ENCODE data around the gene VPS11.
A peak's percentile ranks its signal among the peaks of the same experiment; 100 is the strongest.

Gene VPS11

DNA sequence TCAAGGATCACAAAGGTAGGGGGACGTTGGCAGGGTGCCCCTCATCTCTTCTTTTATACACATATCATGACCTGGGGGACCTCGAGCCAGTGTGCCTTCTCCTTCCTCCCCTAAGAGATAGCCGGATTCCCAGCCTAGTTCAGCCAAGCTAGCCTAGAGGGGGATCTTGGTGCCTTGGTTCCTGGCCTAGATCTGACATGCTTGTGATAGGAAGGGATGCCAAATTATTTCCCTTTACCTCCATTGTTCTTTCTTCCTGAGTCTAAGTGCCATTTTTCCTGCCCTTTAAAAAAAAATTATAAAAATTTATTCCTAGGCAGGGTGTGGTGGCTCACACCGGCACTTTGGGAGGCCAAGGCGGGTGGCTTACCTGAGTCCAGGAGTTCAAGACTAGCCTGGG is 46.7 kb downstream of the VPS11 start:
- H3K4me3 Mint-ChIP-seq = no peak overlapping the region

DNA sequence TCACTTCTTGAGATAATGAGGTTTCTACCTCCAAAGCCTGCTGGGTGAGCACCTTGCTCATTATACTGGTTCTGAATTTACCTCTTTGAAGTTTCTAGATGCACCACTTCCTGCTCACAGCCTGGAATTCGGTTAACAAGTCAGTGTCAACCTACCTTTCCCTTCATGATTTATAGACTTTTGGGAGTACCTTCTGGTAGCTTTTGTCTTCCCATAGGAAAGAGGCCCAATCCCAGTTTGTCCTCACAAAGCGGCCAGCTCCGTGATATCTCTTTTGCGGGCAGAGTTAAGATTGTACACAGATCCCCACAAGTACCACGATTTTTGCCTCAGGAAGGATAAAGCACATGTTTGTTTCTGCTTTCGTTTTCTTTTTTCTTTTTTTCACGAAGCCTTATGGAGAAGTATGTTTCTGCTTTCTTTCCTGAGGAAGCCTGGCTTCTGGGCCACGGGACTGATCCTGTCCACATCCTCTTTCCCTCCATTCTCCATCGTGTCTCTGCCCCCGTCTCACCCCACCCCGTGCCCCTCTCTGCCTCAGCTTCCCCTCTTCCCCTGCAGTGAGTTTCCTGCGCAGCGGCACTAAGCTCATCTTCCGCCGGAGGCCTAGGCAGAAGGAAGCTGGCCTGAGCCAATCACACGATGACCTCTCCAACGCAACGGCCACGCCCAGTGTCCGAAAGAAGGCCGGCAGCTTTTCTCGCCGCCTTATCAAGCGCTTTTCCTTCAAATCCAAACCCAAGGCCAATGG is 48.0 kb downstream of the VPS11 start:
- Mint-ChIP-seq H3K27ac (peak overlapping the region; percentile 96), H3K27me3 (no peaks in the 10 kb centered on the region), H3K4me1 (peaks cover 52% of the 10 kb centered on the region), H3K36me3 (peaks cover 16% of the 10 kb centered on the region), H3K4me3 (peak overlapping the region; percentile 84), H3K9me3 (no peaks in the 10 kb centered on the region)

More for the DNA sequence above, 46.7 kb downstream of the VPS11 start:
- H3K27me3 Mint-ChIP-seq = no peaks in the 10 kb centered on the region
- H3K27ac Mint-ChIP-seq = no peak overlapping the region
- H3K4me1 Mint-ChIP-seq = peaks cover 55% of the 10 kb centered on the region
- peaks cover 16% of the 10 kb centered on the region for H3K36me3 Mint-ChIP-seq
- no peaks in the 10 kb centered on the region for H3K9me3 Mint-ChIP-seq

DNA sequence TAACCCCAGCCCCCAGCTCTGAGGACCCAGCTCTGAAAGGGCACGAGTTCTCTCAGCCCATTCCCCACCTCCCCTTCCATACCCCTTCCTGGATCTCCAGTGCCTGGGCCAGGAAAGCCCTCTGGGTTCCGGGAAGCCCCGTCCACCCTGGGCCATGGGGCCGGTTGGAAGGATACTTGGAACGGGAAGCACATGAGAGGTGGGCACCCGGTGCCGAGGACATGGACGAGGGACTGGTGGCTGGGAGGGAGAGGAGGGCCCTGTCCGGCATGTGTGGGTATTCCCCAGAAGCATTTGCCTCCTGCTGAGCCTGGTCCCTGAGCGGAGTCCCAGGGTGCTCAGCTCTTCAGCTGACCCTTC is 48.6 kb downstream of the VPS11 start:
- peaks cover 16% of the 10 kb centered on the region for H3K36me3 Mint-ChIP-seq
- H3K9me3 Mint-ChIP-seq = no peaks in the 10 kb centered on the region
- H3K4me3 Mint-ChIP-seq = peak overlapping the region; percentile 84
- H3K27ac Mint-ChIP-seq = peak overlapping the region; percentile 96
- no peaks in the 10 kb centered on the region for H3K27me3 Mint-ChIP-seq
- peaks cover 58% of the 10 kb centered on the region for H3K4me1 Mint-ChIP-seq

DNA sequence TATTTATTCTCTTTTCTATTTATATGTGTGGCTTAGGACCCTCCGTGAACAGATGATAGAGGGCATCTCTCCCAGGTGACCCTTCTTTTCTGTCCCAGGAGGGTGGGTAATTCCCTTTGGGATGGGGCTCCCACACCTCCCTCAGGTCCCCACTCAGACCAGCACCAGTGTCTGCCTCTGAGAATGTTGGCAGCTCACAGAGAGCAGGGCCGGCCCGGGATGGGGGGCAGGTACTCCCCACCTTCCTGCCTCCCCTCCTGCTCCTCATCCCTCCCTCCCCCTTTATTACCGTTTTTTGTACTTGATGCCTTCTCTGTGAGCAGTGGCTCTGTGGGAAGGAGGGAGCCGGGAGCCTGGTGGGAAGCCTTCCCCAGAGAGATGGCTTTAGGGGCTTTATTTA is 49.0 kb downstream of the VPS11 start:
- H3K27ac Mint-ChIP-seq = peak overlapping the region; percentile 41
- H3K4me3 Mint-ChIP-seq = peak overlapping the region; percentile 2
- no peaks in the 10 kb centered on the region for H3K9me3 Mint-ChIP-seq
- peaks cover 12% of the 10 kb centered on the region for H3K36me3 Mint-ChIP-seq
- no peaks in the 10 kb centered on the region for H3K27me3 Mint-ChIP-seq
- H3K4me1 Mint-ChIP-seq = peaks cover 57% of the 10 kb centered on the region

DNA sequence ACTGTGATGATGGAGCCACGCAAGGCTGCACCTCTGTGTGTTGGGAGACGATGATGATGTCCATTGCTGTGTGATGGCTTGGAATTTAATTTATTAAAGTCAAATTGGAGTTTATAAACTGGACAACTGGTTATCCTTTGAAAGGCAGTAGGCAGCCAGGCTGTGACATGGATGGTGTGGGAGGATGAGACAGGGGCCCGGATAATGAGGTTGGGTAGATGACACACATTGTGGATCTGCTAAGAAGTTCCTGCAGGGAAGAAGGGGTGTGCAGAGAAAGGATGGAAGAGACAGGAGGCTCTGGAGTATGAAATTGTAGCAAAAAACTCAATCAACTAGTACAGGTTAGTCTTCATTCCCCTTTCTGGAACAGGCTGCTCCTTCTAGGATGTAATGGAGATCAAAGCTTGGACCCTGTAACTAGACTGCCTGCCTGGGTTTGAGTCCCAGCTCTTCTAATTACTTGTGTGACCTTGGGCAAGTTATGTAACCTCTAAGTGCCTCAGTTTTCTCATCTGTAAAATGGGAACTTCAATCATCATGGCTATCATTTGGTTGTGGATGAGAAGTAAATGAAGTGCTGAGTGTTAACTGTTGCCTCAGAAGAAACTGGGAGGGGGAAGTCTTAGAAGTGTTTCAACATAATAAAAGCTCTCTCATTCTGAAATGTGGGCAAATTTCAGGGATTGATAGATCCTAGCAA is 49.5 kb downstream of the VPS11 start:
- Mint-ChIP-seq H3K4me1 (peaks cover 57% of the 10 kb centered on the region), H3K9me3 (no peaks in the 10 kb centered on the region), H3K4me3 (peak overlapping the region; percentile 39), H3K36me3 (peaks cover 9% of the 10 kb centered on the region), H3K27me3 (no peaks in the 10 kb centered on the region), H3K27ac (peak overlapping the region; percentile 41)

DNA sequence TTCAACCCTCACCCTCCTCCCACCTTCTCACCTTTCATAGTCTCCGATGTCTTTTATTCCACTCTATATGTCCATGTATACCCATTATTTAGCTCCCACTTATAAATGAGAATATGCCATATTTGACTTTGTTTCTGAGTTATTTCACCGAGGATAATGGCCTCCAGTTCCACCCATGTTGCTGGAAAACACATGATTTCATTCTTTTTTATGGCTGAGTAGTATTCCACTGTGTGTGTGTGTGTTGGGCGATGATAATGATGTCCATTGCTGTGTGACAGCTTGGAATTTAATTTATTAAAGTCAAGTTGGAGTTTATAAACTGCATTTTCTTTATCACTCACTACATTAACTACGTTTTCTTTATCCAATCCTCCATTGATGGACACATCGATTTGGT is 50.6 kb downstream of the VPS11 start:
- Mint-ChIP-seq H3K9me3 (no peaks in the 10 kb centered on the region), H3K4me1 (peaks cover 64% of the 10 kb centered on the region), H3K4me3 (no peak overlapping the region), H3K27me3 (no peaks in the 10 kb centered on the region), H3K27ac (no peak overlapping the region), H3K36me3 (peaks cover 10% of the 10 kb centered on the region)

DNA sequence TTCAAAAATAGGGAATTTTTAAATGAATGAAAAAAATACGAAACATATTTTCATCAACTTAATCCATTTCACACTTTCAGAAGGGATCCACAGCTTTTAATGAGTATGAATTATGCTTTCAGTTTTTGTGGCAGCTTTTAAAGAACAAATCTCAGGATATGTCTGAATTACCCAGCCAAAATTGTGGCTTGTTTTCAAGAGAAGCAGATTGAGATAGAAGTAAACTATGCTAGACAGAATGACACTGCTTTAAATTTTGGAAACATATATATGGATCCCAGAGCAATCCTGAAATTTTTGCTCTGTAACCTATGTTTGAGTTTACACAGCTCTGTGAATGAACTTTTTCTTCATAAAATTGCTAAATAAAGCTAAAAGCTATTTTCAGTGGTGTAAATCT is 51.3 kb downstream of the VPS11 start:
- Mint-ChIP-seq H3K4me1 (peaks cover 63% of the 10 kb centered on the region), H3K27ac (no peak overlapping the region), H3K36me3 (peaks cover 11% of the 10 kb centered on the region), H3K9me3 (no peaks in the 10 kb centered on the region), H3K27me3 (no peaks in the 10 kb centered on the region), H3K4me3 (no peak overlapping the region)

DNA sequence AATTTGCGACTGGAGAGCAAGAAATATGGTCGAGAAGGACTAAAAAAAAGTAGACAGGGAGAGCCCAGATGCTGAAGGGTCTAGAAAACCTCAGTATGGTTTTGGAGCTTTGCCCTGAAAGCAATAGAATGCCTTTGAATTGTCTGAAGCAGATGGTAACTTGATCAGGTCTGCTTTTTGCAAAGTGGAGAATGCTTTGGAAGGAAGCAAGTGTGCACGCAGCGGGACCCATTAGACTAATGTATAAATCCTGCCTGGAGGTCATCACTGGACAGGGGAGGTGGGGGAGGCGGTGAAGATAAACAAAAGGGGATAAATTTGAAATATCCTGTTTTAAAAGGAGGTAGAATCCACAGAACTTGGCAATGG is 53.0 kb downstream of the VPS11 start:
- Mint-ChIP-seq H3K9me3 (no peaks in the 10 kb centered on the region), H3K4me3 (peak overlapping the region; percentile 97), H3K27me3 (no peaks in the 10 kb centered on the region), H3K36me3 (peaks cover 7% of the 10 kb centered on the region), H3K27ac (peak overlapping the region; percentile 91), H3K4me1 (peaks cover 59% of the 10 kb centered on the region)

DNA sequence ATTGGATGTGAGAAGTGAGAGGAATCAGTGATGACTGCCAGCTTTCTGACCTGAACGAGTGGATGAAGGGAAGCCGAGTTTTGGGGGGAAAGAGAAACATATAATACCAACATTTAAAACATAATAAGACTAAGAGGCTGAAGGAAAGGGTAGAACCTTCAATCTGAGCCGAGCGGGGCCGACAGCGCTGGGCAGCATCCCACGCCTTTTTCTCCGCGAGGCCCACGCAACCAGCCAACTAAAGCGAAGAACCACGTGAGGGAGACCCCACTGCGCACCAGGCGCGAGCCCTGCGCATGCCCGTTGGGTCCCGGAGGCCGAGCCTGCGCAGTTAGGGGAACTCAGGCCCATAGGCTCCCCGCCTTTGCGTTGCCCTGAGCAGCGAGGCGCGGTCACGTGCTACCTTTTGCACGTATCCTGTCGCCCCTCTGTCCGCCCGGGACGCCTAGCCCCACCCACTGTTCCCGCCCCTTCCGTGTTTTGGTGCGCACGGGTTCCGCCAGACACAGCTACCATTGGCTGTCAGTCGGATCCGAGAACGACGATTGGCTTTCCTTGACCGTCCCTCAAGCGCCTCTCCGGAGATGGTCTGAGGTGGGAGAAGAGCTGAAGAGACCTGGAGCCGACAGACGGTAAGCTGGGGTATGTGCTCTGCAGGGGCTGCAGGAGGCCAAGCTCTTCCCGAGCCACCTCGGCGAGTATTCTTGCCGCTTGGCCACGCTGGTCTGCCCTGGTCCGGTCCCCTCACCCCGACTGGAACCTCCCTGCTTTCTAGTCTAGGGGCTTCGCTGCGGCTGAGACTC is 53.6 kb downstream of the VPS11 start, which contains the start of gene HINFP:
Gene HINFP (plus strand): TSS at position 573 of the 803 bp plus-strand sequence. CDS start 5,365 bp downstream, outside the sequence.
- peaks cover 53% of the 10 kb centered on the region for H3K4me1 Mint-ChIP-seq
- peak within 1 kb of the TSS; percentile 91 for H3K27ac Mint-ChIP-seq
- no peaks in the 10 kb centered on the region for H3K9me3 Mint-ChIP-seq
- H3K27me3 Mint-ChIP-seq = no peaks in the 10 kb centered on the region
- H3K4me3 Mint-ChIP-seq = peak within 1 kb of the TSS; percentile 97
- H3K36me3 Mint-ChIP-seq = peaks cover 5% of the 10 kb centered on the region

DNA sequence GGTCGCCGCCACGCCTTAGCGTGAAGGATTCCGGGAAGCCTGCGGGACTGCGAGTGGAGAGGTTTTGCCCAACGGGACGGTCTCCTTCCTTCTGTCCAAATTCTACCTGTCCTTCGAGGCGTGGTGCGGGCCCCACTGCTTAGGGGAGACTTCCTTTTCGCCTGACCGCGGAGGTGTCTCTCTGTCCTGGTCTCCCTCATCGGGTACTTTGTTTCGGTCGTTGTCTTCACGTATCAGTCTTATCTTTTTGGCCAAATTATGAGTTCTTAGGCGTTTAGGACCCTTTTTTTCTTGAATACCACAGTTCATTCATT is 54.1 kb downstream of the VPS11 start:
- Mint-ChIP-seq H3K27me3 (no peaks in the 10 kb centered on the region), H3K4me3 (peak overlapping the region; percentile 97), H3K27ac (peak overlapping the region; percentile 91), H3K4me1 (peaks cover 51% of the 10 kb centered on the region), H3K36me3 (peaks cover 5% of the 10 kb centered on the region), H3K9me3 (no peaks in the 10 kb centered on the region)

DNA sequence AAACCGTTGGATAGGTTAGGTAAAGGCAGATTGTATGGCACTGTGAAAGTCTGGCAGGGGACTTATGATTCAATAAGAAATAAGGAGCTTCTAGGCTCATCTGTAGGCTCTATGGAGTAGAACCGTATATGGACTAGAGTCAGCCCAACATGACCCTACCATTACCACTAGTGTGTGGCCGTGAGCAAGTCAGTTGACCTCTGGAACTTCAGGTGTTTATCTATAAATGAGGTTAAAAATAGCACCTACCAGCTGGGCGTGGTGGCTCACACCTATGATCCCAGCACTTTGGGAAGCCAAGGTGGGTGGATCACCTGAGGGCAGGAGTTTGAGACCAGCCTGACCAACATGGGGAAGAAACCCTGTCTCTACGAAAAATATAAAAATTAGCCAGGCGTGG is 58.2 kb downstream of the VPS11 start:
- H3K9me3 Mint-ChIP-seq = no peaks in the 10 kb centered on the region
- peaks cover 46% of the 10 kb centered on the region for H3K4me1 Mint-ChIP-seq
- H3K27ac Mint-ChIP-seq = no peak overlapping the region
- H3K27me3 Mint-ChIP-seq = no peaks in the 10 kb centered on the region
- no peak overlapping the region for H3K4me3 Mint-ChIP-seq
- H3K36me3 Mint-ChIP-seq = peaks cover 7% of the 10 kb centered on the region

DNA sequence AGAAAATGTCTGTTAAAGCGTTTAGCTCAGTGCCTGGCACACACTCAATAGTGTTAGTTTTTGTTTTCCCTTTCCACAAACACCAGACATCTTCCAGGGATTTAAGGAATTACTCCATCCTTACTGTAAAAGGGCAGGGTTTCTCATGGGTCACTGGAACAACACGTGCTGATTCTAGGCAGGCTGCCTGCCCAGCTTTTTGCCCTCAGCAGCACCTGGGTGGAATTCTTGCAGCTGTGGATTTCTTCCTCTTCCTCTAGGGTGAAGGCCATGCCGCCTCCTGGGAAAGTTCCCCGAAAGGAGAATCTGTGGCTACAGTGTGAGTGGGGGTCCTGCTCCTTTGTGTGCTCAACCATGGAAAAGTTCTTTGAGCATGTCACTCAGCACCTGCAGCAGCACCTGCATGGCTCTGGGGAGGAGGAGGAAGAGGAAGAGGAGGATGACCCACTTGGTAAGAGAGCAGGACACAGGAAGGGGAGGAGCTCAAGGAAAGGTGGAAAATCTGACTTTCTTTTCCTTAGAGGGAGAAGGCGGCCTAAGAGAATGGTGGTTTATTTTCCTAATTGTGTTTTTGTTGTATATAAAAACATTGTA is 59.2 kb downstream of the VPS11 start:
- peak overlapping the region; percentile 71 for H3K27ac Mint-ChIP-seq
- peaks cover 14% of the 10 kb centered on the region for H3K36me3 Mint-ChIP-seq

DNA sequence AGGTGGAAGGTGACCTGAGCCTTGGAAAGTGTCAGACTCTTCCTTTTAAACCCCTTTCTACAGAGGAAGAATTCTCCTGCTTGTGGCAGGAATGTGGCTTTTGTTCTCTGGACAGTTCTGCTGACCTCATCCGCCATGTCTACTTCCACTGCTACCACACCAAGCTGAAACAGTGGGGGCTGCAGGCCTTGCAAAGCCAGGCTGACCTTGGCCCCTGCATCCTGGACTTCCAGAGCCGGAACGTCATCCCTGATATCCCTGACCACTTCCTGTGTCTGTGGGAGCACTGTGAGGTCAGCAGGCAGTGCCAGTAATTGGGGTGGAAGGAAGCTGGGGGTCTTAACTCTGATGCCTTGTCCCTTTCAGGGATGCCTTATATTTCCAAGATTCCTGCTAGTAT is 63.0 kb downstream of the VPS11 start:
- Mint-ChIP-seq H3K27me3 (no peaks in the 10 kb centered on the region), H3K36me3 (peaks cover 19% of the 10 kb centered on the region), H3K9me3 (no peaks in the 10 kb centered on the region), H3K27ac (no peak overlapping the region), H3K4me1 (peaks cover 13% of the 10 kb centered on the region), H3K4me3 (no peak overlapping the region)

More for the DNA sequence above, 59.2 kb downstream of the VPS11 start:
- Mint-ChIP-seq H3K4me1 (peaks cover 40% of the 10 kb centered on the region), H3K9me3 (no peaks in the 10 kb centered on the region), H3K4me3 (peak overlapping the region; percentile 11), H3K27me3 (no peaks in the 10 kb centered on the region)

Measured in activated naive CD4-positive, alpha-beta T cell treated with anti-CD3 and anti-CD28 coated beads, Interleukin-2, amount 50 U/mL, for 24 hours (primary cell).